ENCODE measurements around the gene PROM1. TPM values are rescaled to one million over a fixed set of nuclear protein-coding genes. Genes with fewer than 3 reads are reported as not detected.

Gene PROM1
- total RNA-seq, 1 donor from 2014 or later: 37.0 TPM

GRCh38 chr4:16066586-16067128 is 17.2 kb downstream of the PROM1 start:
- no peak for DNase-seq (ENCODE audit: low spot score)

GRCh38 chr4:16065066-16065465 is 18.8 kb downstream of the PROM1 start:
- DNase-seq (ENCODE audit: low spot score): no peak

- no peak for DNase-seq (ENCODE audit: low spot score)
Observed at GRCh38 chr4:16062601-16063000, 21.2 kb downstream of the PROM1 start.

- no peak for DNase-seq (ENCODE audit: low spot score)
Observed at GRCh38 chr4:16056681-16057385, 27.0 kb downstream of the PROM1 start.

- DNase-seq (ENCODE audit: low spot score): no peak
Observed at GRCh38 chr4:16055873-16056272, 27.9 kb downstream of the PROM1 start.

GRCh38 chr4:16055471-16055870 is 28.4 kb downstream of the PROM1 start:
- no peak for DNase-seq (ENCODE audit: low spot score)

GRCh38 chr4:16052939-16053338 is 30.9 kb downstream of the PROM1 start:
- DNase-seq (ENCODE audit: low spot score): no peak

GRCh38 chr4:16051980-16052379 is 31.8 kb downstream of the PROM1 start:
- DNase-seq (ENCODE audit: low spot score): no peak

- DNase-seq (ENCODE audit: low spot score): no peak
Observed at GRCh38 chr4:16051132-16051531, 32.7 kb downstream of the PROM1 start.

GRCh38 chr4:16050669-16051068 is 33.2 kb downstream of the PROM1 start:
- DNase-seq (ENCODE audit: low spot score): no peak

- no peak for DNase-seq (ENCODE audit: low spot score)
Observed at GRCh38 chr4:16048619-16049419, 35.0 kb downstream of the PROM1 start.

- DNase-seq (ENCODE audit: low spot score): no peak
Observed at GRCh38 chr4:16045687-16046086, 38.1 kb downstream of the PROM1 start.

GRCh38 chr4:16043642-16044498 is 40.0 kb downstream of the PROM1 start:
- no peak for DNase-seq (ENCODE audit: low spot score)

- DNase-seq (ENCODE audit: low spot score): no peak
Observed at GRCh38 chr4:16039139-16039538, 44.7 kb downstream of the PROM1 start.

GRCh38 chr4:16037901-16038300 is 45.9 kb downstream of the PROM1 start:
- DNase-seq (ENCODE audit: low spot score): no peak

GRCh38 chr4:16035843-16036242 is 48.0 kb downstream of the PROM1 start:
- DNase-seq (ENCODE audit: low spot score): no peak

GRCh38 chr4:16034010-16034748 is 49.6 kb downstream of the PROM1 start:
- DNase-seq (ENCODE audit: low spot score): no peak

- DNase-seq (ENCODE audit: low spot score): no peak
Observed at GRCh38 chr4:16032396-16032770, 51.4 kb downstream of the PROM1 start.

- DNase-seq (ENCODE audit: low spot score): no peak
Observed at GRCh38 chr4:16031546-16032395, 52.1 kb downstream of the PROM1 start.

- DNase-seq (ENCODE audit: low spot score): no peak
Observed at GRCh38 chr4:16029886-16030285, 53.9 kb downstream of the PROM1 start.

All from ureter (tissue), 1 donor.